GM12878 (cell line): ENCODE data around the gene MAPT.

ENCODE experiments used
- CTCF ChIP-seq, 3 experiments: IDR thresholded peaks in 2 of 3; conservative IDR thresholded peaks in 1 of 3; 2 replicates each; pipeline ENCODE4 v1.5.1; 2011; ENCODE audit warnings: low read depth in 3 of 3, low read length in 3 of 3, mild to moderate bottlenecking in 3 of 3, control low read depth in 2 of 3, moderate library complexity in 2 of 3, inconsistent platforms in 1 of 3, mixed read lengths in 1 of 3; ENCODE audit not compliant: control insufficient read depth in 2 of 3, insufficient read depth in 1 of 3; ENCODE audit errors: extremely low read depth in 1 of 3
- DPF2 ChIP-seq: fragments of 450-650 bp; IDR thresholded peaks from 2 replicates; pipeline ENCODE4 v1.6.1; 2017; ENCODE audit warnings: mild to moderate bottlenecking
- ESRRA ChIP-seq: IDR thresholded peaks from 2 replicates; pipeline ENCODE4 v1.6.1; 2012; ENCODE audit warnings: mild to moderate bottlenecking, low read length, improper control_type of control experiment
- FOXK2 ChIP-seq: fragments of 450-650 bp; IDR thresholded peaks from 2 replicates; pipeline ENCODE4 v1.6.1; 2017; ENCODE audit warnings: mild to moderate bottlenecking, moderate library complexity
- HDAC6 ChIP-seq: fragments of 200-600 bp; sonication (generic); IDR thresholded peaks from one replicate; pipeline ENCODE4 v1.8.0; 2017; ENCODE audit warnings: antibody characterized with exemption; ENCODE audit not compliant: unreplicated experiment
- MAX ChIP-seq: IDR thresholded peaks from 2 replicates; pipeline ENCODE4 v1.6.1; 2012; ENCODE audit warnings: low read depth, low read length, improper control_type of control experiment
- MYC ChIP-seq: IDR thresholded peaks from 2 replicates; pipeline ENCODE4 v1.6.1; 2011; ENCODE audit warnings: mild to moderate bottlenecking, low read length, moderate library complexity, inconsistent platforms; ENCODE audit not compliant: insufficient read depth, insufficient replicate concordance, insufficient read length, severe bottlenecking
- NR2F1 ChIP-seq: fragments of 450-650 bp; conservative IDR thresholded peaks from 2 replicates; pipeline ENCODE4 v1.6.1; 2017; ENCODE audit warnings: mild to moderate bottlenecking
- POLR2A ChIP-seq: IDR thresholded peaks from 2 replicates; pipeline ENCODE4 v1.6.1; 2011; ENCODE audit warnings: low read depth, mild to moderate bottlenecking, low read length
- PRDM15 ChIP-seq: fragments of 450-650 bp; formaldehyde crosslinking; IDR thresholded peaks from 2 replicates; pipeline ENCODE4 v1.4.0; 2020; ENCODE audit warnings: mild to moderate bottlenecking, moderate library complexity
- TBL1XR1 ChIP-seq: IDR thresholded peaks from 2 replicates; pipeline ENCODE4 v1.6.1; 2012; ENCODE audit warnings: low read depth, low read length, improper control_type of control experiment

GRCh38 chr17:46042925-46043324 lies 148.6 kb downstream of the MAPT start:
- TF ChIP-seq DPF2 = no peak
- TF ChIP-seq CTCF (IDR thresholded peaks at IDR 0.05 in 2 of 3, conservative IDR thresholded peaks at IDR 0.05 in 1 of 3; ENCODE audit: control insufficient read depth in 2 of 3, extremely low read depth in 1 of 3, insufficient read depth in 1 of 3, low read depth in 3 of 3, low read length in 3 of 3) = no peak
- no peak for TF ChIP-seq FOXK2
- TF ChIP-seq NR2F1 = no peak
- no peak for TF ChIP-seq MYC
- TF ChIP-seq PRDM15 (CRISPR knock-in tag) = no peak
- no peak for TF ChIP-seq ESRRA
- TF ChIP-seq MAX = no peak
- TF ChIP-seq TBL1XR1 = no peak
- no peak for TF ChIP-seq HDAC6
- TF ChIP-seq POLR2A = no peak
